ENCODE data around the gene CHD6.

Gene CHD6

GRCh38 chr20:41418739-41419293, 199.4 kb downstream of the CHD6 start:
- DNase-seq, result no peak

DNA sequence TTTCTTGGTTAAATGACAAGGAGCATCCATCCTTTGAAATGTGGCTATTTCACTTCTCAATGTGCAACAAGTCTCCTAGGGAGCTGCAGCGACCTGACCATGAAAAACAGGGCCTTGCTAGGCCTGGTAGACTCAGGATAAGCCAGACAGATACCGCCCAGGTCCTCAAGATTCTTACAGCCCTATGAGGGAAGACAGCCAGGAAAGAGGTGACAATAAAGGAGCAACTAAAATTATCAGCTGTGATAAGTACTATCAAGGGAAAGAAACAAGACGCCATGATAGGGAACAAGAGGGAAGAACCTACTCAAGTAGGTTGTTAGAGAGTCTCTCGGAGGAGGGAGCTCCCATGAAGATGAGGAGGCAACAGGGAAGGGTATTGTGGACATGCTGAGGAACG, 200.1 kb downstream of the CHD6 start:
- DNase-seq, result no peak

GRCh38 chr20:41415191-41415590, 203.0 kb downstream of the CHD6 start:
- DNase-seq, result no peak

GRCh38 chr20:41413169-41413568, 205.0 kb downstream of the CHD6 start:
- DNase-seq, result no peak

- DNase-seq, result no peak
Observed at GRCh38 chr20:41412324-41413120, 205.7 kb downstream of the CHD6 start.

GRCh38 chr20:41411391-41411847, 206.8 kb downstream of the CHD6 start:
- DNase-seq, result no peak

DNA sequence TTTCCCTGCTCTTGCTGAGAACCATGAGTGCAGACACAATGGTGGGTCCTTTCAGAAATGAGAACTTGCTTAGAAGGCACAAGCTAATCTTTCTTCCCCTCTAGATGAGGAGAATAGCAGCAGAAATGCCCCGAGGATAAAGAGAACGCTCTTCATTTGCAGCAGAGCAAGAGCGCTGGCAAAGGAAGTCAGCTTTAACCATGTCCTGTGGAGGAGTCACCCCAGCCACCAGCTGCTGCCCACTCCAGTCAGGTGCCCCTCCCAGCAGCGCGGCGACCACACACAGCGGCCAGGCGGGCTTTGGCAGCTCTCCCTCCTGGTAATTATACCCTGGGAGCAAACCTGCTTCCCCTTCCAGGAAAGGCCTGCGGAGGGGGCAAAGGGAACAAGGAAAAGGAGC, 209.2 kb downstream of the CHD6 start:
- DNase-seq, result peak; percentile 48

GRCh38 chr20:41408156-41408794, 209.9 kb downstream of the CHD6 start:
- no peak for DNase-seq

GRCh38 chr20:41407607-41408006, 210.6 kb downstream of the CHD6 start:
- DNase-seq, result no peak

GRCh38 chr20:41406896-41407444, 211.2 kb downstream of the CHD6 start:
- DNase-seq, result no peak

GRCh38 chr20:41406353-41406752, 211.8 kb downstream of the CHD6 start:
- no peak for DNase-seq

- DNase-seq, result no peak
Observed at GRCh38 chr20:41405436-41405835, 212.7 kb downstream of the CHD6 start.

DNA sequence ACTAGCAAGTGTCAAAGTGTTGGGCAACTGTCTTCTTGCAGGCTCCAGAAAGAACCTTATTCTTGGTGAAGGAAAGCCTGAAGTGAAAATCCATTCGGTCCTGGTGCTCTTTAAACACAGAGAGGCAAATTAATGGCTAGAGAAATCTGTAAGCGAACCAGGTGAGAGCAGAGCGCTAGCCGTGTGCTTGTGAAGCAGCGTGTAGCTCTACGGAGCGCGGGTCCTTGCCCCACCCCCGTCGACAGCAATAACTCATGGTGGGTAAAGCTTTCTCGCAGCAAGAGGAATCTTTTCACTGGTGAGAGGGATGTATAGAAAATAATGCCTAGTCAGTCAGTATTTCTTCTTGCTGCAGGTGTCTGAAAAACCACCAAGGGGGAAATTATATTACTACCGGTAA, 214.6 kb downstream of the CHD6 start:
- no peak for DNase-seq

- DNase-seq, result no peak
Observed at GRCh38 chr20:41398408-41398807, 219.8 kb downstream of the CHD6 start.

DNA sequence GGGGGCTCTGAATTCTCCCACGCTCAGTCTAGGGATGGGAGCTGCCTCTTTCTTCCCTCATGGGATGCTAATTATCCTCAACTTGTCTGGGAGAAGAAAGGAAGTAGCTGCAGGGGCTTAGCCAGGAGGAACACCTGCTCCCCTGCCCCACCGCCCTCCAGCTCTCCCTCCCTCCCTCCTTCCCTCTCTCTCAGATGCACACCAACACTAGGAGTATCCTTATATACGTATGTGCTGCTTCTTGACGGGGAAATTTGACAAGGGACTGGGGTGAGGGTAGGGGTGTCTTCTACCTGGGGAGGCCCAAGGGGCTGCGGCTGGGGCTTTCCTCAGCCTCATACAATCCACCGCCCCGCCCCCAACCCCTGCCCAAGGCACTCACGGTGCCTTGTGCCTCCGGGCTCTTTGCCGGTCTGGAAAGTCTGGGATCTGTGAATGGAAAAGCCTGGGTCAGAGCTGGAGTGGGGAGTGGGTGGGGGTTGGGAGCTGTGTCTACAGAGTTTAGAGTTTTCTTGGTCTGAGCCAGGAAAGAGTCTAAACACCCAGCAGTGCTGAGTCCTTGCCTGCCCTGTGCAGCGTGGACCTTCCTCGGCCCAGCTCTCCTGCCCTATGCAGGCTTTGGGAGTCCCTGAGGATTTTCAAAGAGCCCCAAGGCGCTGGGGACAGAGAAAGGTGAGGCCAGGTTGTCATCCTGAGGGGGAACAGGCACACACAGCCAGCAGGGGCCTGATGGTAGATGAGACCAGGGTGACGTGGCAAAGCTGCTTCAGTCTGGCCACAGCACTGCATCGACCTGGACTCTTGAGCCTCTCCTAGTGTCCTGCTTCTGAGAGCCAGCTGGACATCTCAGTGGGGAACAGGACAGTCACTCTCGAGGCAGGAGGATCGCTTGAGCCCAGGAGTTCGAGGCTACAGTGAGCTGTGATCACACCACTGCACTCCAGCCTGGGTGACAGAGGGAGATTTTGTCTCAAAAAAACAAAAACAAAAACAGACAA, 222.2 kb downstream of the CHD6 start:
- DNase-seq, result no peak

- no peak for DNase-seq
Observed at GRCh38 chr20:41394931-41395666, 223.1 kb downstream of the CHD6 start.

DNA sequence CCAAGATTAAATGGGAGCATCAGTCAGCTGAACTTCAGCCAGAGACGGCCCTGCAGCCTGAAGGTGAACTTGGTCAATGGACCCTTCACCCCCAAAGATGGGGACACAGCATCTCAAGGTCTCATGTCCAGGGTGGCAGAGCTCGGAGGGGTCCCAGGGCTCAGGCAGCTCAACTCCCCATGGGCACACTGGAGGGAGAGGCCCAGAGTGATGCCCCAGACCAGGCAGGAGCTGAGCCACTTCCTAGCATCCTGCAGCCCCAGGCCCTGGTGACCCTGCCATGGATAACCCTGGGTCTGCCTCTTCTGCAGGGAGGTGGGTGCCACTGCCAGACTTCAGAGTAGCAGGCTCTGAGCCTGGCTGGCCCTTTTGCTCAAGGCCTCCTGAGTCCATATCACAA, 224.1 kb downstream of the CHD6 start:
- no peak for DNase-seq

- no peak for DNase-seq
Observed at GRCh38 chr20:41393705-41394066, 224.5 kb downstream of the CHD6 start.

GRCh38 chr20:41392871-41393704, 225.1 kb downstream of the CHD6 start:
- no peak for DNase-seq

- DNase-seq, result no peak
Observed at GRCh38 chr20:41392295-41392694, 225.9 kb downstream of the CHD6 start.

- no peak for DNase-seq
Observed at GRCh38 chr20:41391587-41392001, 226.6 kb downstream of the CHD6 start.

Data from NCI-H2081 treated with DMSO at 0.1 percent for 48 hours (cell line).